Psoas muscle (tissue), 8 donors: Measurements from ENCODE around the gene GPC1. TPM values are rescaled to one million over a fixed set of nuclear protein-coding genes. Genes with fewer than 3 reads are reported as not detected.

Source experiments
- ATAC-seq, 4 donors: fragments of 200-7000 bp; cut with Tn5 transposase; one replicate each; pipeline ENCODE4 v1.9.1; 2020; ENCODE audit warnings: moderate library complexity in 3 of 4, mild to moderate bottlenecking in 2 of 4
- DNase-seq, 2 donors: peaks; one replicate each; pipeline ENCODE4 v3.0.0-alpha.2; 2020
- H3K27ac ChIP-seq: fragments of 200-600 bp; one replicate; pipeline ENCODE4 v1.8.0; 2022
- H3K27me3 ChIP-seq, 3 donors: fragments of 200-600 bp in 1 of 3; one replicate each; pipeline versions ENCODE4 v1.6.1 to v1.8.0; 2013 to 2022; ENCODE audit warnings: low read length in 2 of 3, mild to moderate bottlenecking in 2 of 3, moderate library complexity in 1 of 3; ENCODE audit not compliant: insufficient read depth in 3 of 3
- H3K36me3 ChIP-seq, 2 donors: fragments of 200-600 bp in 1 of 2; one replicate each; pipeline versions ENCODE4 v1.6.1 to v1.8.0; 2013 to 2022; ENCODE audit warnings: low read depth in 1 of 2, mild to moderate bottlenecking in 1 of 2, moderate library complexity in 1 of 2; ENCODE audit not compliant: insufficient read depth in 1 of 2
- H3K4me1 ChIP-seq: fragments of 200-600 bp; one replicate; pipeline ENCODE4 v1.8.0; 2022
- H3K4me3 ChIP-seq: fragments of 200-600 bp; one replicate; pipeline ENCODE4 v1.8.0; 2022; ENCODE audit warnings: mild to moderate bottlenecking
- H3K9me3 ChIP-seq: fragments of 200-600 bp; one replicate; pipeline ENCODE4 v1.8.0; 2022
- WGBS, 3 donors: extraction: QIAGEN DNeasy Blood & Tissue Kit; methylation state at CpG; one replicate each; pipeline versions ENCODE4 v1.1.6 to v1.1.7; 2013; 5-methylcytosine and 5-hydroxymethylcytosine counted together
- intact Hi-C, 2 donors: fragments of 100-400 bp; cut with DNase I; formaldehyde crosslinking; loops; one replicate each; pipeline versions ENCODE4 v1.11.0 to v1.14.2; 2022
- polyA plus RNA-seq, 3 donors: library from polyadenylated mRNA; stranded (reverse); fragments of 200-250 nt; gene quantifications; one replicate each; pipeline ENCODE4 v1.2.3, GENCODE V29; 2013
- total RNA-seq, 4 donors: library from RNA; stranded (reverse); fragmentation: NEBNext Ultra II Directional in 2 of 4; extraction: Animal tissue kit (Norgen Biotek cat#: 25700) in 2 of 4; gene quantifications; one replicate each; pipeline versions ENCODE4 v1.2.1 to v1.2.4, GENCODE V29; 2021 to 2023
- TF ChIP-seq, protein P1 (sequence below): fragments of 200-600 bp; IDR thresholded peaks from one replicate; pipeline ENCODE4 v1.8.0; 2022; ENCODE audit warnings: antibody characterized with exemption
- donor health status: healthy with polysubstance abuse.
- donor health status: DM: no; HTN: no; CAD: no; lungs with moderate emphysema.
- donor health status: Bipolar disorder and iron deficiency.
- donor health status: healthy.
- donor health status: DM: yes; HTN: yes; CAD: no.
- donor health status: DM: no; HTN: no; CAD: no.
- donor health status: DM: no; HTN: no; CAD: no.
- donor health status: DM: yes; HTN: yes; CAD: no.

The GPC1 gene
- total and polyA plus RNA-seq, 7 donors: 85.4 to 180 (median 116) TPM

DNA sequence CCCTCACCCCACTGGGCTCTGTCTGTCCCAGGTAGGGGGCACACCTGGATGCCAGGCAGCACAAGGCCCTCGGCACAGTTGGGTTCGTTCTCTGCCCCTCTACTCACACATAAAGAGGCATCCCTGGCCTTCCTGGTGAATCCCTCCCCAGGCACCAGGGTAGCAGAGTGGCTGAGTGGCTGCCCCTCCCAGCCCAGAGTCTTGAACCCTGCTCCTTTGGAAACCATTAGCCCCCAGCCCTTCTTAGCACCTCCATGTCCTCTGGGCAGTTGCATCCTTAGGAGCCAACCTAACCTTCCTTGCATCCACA is 2.0 kb downstream of the GPC1 start:
- DNase-seq (peak in 1 of 2 donors; percentile 48), ATAC-seq (no peak)
- H3K4me1 ChIP-seq: peaks cover 41% of the 10 kb centered on the region
- no peaks in the 10 kb centered on the region for H3K9me3 ChIP-seq
- 58 to 86% (median 64%) methylated on average over 2 of the region's 2 CpGs for WGBS, 3 donors
- TF ChIP-seq, protein P1, sequence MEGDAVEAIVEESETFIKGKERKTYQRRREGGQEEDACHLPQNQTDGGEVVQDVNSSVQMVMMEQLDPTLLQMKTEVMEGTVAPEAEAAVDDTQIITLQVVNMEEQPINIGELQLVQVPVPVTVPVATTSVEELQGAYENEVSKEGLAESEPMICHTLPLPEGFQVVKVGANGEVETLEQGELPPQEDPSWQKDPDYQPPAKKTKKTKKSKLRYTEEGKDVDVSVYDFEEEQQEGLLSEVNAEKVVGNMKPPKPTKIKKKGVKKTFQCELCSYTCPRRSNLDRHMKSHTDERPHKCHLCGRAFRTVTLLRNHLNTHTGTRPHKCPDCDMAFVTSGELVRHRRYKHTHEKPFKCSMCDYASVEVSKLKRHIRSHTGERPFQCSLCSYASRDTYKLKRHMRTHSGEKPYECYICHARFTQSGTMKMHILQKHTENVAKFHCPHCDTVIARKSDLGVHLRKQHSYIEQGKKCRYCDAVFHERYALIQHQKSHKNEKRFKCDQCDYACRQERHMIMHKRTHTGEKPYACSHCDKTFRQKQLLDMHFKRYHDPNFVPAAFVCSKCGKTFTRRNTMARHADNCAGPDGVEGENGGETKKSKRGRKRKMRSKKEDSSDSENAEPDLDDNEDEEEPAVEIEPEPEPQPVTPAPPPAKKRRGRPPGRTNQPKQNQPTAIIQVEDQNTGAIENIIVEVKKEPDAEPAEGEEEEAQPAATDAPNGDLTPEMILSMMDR: no peak
- H3K27ac ChIP-seq: peak overlapping the region; percentile 96
- intact Hi-C loops: loop anchor here (1.0 to 5.0 kb wide), 3 partner anchors 65 to 287 kb away; no protein-coding TSS in a partner anchor
- no peaks in the 10 kb centered on the region for H3K36me3 ChIP-seq
- peak overlapping the region; percentile 91 for H3K4me3 ChIP-seq
- H3K27me3 ChIP-seq: no peaks in the 10 kb centered on the region

DNA sequence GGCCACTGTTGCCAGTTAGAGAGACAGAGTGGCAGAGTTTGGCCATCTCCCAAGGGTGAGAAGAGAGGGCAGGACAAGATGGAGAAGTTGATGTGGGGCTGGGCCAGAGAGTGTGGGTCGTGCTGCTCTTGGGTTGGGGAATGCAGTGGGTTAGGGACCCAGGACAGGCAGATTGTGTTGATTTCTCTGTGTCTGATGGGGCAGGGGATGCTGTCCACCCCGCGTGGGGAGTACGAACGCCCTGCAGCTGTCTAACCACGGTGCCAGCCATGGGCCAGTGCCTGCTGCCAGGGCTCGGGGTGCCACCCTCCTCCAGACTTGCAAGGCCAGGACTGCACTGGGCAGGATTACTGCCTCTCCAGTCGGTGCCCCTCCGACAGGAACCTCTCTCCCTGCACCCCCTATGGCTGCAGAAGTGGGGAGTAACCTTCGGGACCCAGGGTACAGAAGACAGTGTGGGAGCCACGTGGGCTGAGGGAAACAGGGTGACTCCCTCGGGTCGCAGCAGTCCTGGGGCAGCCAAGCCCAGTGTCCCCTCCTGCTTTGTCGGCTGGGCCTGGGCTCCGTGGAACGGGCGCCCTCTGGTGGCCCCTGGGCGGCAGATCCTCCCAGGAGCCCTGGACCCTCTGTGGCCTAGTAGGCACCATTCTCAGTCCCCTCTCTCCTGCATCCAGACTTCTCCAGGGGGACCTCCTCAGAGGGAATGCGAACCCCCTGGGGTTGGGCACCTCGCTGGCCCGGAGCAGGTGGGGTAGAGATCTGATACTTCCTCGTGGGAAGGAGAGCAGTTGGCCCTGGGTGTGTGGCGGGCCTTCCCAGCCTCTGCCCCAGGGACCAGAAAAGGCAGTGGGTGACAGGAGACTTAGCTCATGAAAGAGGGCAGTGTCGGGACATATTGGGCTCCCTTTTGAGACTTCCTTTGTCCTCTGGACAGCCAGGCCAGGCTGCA is 2.7 kb downstream of the GPC1 start:
- intact Hi-C loops: loop anchor here (1.0 to 5.0 kb wide), 5 partner anchors 53 to 288 kb away; no protein-coding TSS in a partner anchor
- peak overlapping the region; percentile 96 for H3K27ac ChIP-seq
- peak; percentile 80 to 88 for DNase-seq
- H3K9me3 ChIP-seq: no peaks in the 10 kb centered on the region
- H3K4me1 ChIP-seq: peaks cover 48% of the 10 kb centered on the region
- ATAC-seq: peak; percentile 69 to 81 (median 74)
- H3K36me3 ChIP-seq: no peaks in the 10 kb centered on the region
- TF ChIP-seq, protein P1: peak; percentile 94
- H3K4me3 ChIP-seq: peak overlapping the region; percentile 91
- 9 to 11% (median 10%) methylated on average over 24 of the region's 24 CpGs for WGBS, 3 donors
- no peaks in the 10 kb centered on the region for H3K27me3 ChIP-seq

DNA sequence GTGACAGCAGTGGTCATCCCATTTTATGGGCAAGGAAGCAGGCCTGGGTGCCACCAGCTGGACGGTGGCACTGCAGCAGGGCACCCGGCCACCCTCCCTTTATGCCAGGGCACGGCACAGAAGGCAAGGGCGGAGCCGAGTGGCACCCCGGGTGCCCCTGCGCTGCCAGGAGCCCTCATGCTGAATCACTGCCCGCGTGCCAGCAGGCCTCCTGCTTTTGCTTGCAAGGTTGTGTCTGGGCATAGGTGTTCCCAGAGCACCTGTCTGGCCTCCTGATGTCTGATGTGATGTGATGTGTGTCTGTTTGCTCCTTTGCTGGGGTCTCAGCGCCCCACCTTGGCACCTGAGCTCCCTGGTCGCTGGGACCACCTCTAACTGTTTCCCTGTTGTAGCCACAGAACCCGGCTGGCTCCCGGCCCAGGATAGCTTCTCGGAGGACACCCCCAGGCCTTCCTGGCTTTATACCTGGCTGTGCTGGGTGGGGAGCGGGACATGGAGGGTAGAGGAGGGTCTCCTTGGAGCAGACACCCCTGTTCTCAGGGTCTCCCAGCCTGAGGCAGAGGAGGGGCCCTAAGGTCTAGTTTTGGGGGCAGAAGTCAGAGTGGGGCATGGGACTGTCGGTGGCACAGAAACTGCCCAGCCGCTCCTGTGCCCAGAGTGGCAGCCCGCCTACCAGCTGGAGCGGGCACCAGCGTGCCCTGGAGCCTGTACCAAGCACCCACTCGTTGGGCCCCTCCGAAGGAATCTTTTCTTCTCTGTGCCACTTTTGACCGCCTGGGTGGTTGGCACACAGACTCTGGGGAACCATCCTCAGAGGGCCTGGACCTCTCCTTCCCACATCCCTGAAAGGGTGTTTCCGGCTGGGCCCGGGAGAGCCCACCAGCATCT is 3.6 kb downstream of the GPC1 start:
- Histone ChIP-seq H3K4me1 (peaks cover 57% of the 10 kb centered on the region), H3K9me3 (no peaks in the 10 kb centered on the region), H3K27me3 (no peaks in the 10 kb centered on the region), H3K27ac (peak overlapping the region; percentile 96), H3K4me3 (peak overlapping the region; percentile 91), H3K36me3 (no peaks in the 10 kb centered on the region)
- DNase-seq: peak; percentile 46 to 87
- peak in 3 of 4 donors; percentile 31 to 63 (median 63) for ATAC-seq
- intact Hi-C loops: loop anchor here in 1 of 2 donors (1.0 to 5.0 kb wide), 3 partner anchors 54 to 206 kb away; no protein-coding TSS in a partner anchor
- TF ChIP-seq, protein P1: no peak
- WGBS, 3 donors: 53 to 79% (median 57%) methylated on average over 25 of the region's 25 CpGs

DNA sequence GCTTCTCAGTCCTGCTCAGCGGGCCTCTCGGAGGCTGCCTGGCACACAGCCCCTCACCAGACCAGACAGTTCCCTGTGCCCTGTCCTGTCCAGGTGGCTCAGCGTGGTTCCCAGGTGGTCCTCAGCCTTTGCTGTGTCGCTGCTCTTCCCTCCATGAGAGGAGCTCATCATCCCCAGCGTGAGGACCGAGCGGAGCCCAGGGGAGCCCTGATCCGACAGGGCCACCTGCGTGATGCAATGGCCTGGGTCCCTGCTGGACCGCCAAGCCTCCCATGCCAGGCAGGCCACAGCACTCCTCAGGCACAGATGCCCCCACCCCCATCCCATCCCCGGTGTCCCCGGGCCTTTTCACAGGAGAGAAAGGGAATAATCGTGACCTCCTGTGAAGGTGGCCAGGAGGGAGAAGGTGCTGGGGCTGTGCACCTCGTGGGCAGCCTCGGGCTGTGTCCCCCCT is 4.3 kb downstream of the GPC1 start:
- WGBS, 3 donors: 80 to 93% (median 82%) methylated on average over 15 of the region's 15 CpGs
- Histone ChIP-seq H3K36me3 (peaks cover 0 to 3% of the 10 kb centered on the region in 2 donors), H3K9me3 (no peaks in the 10 kb centered on the region), H3K4me3 (no peak overlapping the region), H3K27me3 (no peaks in the 10 kb centered on the region), H3K4me1 (peaks cover 60% of the 10 kb centered on the region), H3K27ac (peak overlapping the region; percentile 96)
- ATAC-seq (no peak), DNase-seq (peak in 1 of 2 donors; percentile 54)
- TF ChIP-seq, protein P1: no peak
- intact Hi-C loops: loop anchor here in 1 of 2 donors (2.0 to 5.0 kb wide), 2 partner anchors 55 to 67 kb away; no protein-coding TSS in a partner anchor
